Prostate gland (tissue), 2 donors: ENCODE data around the gene NR1I3. TPM values are rescaled to one million over a fixed set of nuclear protein-coding genes. Genes with fewer than 3 reads are reported as not detected.

Source experiments
- DNase-seq: peaks from one replicate; pipeline ENCODE4 v3.0.0-alpha.2; 2019; ENCODE audit warnings: low spot score
- H3K27ac ChIP-seq, 2 donors: fragments of 200-600 bp; sonication (generic); 2 replicates each; pipeline ENCODE4 v1.5.1; 2017 to 2019
- H3K27me3 ChIP-seq: fragments of 200-600 bp; sonication (generic); replicated peaks from 2 replicates; pipeline ENCODE4 v1.5.1; 2019; ENCODE audit not compliant: insufficient read depth
- H3K36me3 ChIP-seq, 2 donors: fragments of 200-600 bp; sonication (generic); 1 replicate in 1 of 2; 2 replicates in 1 of 2; pipeline versions ENCODE4 v1.5.1 to v1.8.1; 2017 to 2019
- H3K4me1 ChIP-seq: fragments of 200-600 bp; sonication (generic); replicated peaks from 2 replicates; pipeline ENCODE4 v1.5.1; 2019
- H3K4me3 ChIP-seq, 2 donors: fragments of 200-600 bp; sonication (generic); 2 replicates each; pipeline ENCODE4 v1.5.1; 2017 to 2019
- H3K9me3 ChIP-seq: fragments of 200-600 bp; sonication (generic); 2 replicates; pipeline ENCODE4 v1.5.1; 2017
- CTCF ChIP-seq, 4 experiments: fragments of 200-600 bp in 2 of 4; fragments of 450-650 bp in 2 of 4; sonication (generic) in 2 of 4; IDR thresholded peaks; 1 replicate in 3 of 4; 2 replicates in 1 of 4; pipeline ENCODE4 v1.5.1; 2016 to 2019; ENCODE audit warnings: antibody characterized with exemption in 4 of 4, mild to moderate bottlenecking in 2 of 4, moderate library complexity in 2 of 4
- POLR2A ChIP-seq: fragments of 450-650 bp; IDR thresholded peaks from one replicate; pipeline ENCODE4 v1.6.1; 2016; ENCODE audit warnings: antibody characterized with exemption, mild to moderate bottlenecking
- POLR2AphosphoS5 ChIP-seq: sonication (generic); formaldehyde crosslinking; IDR thresholded peaks from one replicate; pipeline ENCODE4 v1.6.1; 2017; ENCODE audit warnings: antibody characterized with exemption
- WGBS: methylation state at CpG from one replicate; pipeline ENCODE4 v1.1.5; 2018; 5-methylcytosine and 5-hydroxymethylcytosine counted together
- intact Hi-C: fragments of 100-400 bp; cut with DNase I; formaldehyde crosslinking; loops from one replicate; pipeline ENCODE4 v1.14.2; 2022
- total RNA-seq, 2 donors: library from RNA; depleted of rRNA; stranded (reverse); fragments of >200 nt; gene quantifications; one replicate each; pipeline ENCODE4 v1.1.0, GENCODE V29; 2016

NR1I3 gene
- total RNA-seq, 2 donors from 2014 or later = not detected

GRCh38 chr1:161185732-161186311 lies 52.2 kb downstream of the NR1I3 start:
- Histone ChIP-seq H3K27ac (no peak overlapping the region), H3K9me3 (no peaks in the 10 kb centered on the region), H3K27me3 (no peaks in the 10 kb centered on the region), H3K36me3 (no peaks in the 10 kb centered on the region), H3K4me3 (no peak overlapping the region), H3K4me1 (no peaks in the 10 kb centered on the region)
- no peak for TF ChIP-seq POLR2AphosphoS5
- no peak for TF ChIP-seq POLR2A
- TF ChIP-seq CTCF (IDR thresholded peaks at IDR 0.05) = no peak
- intact Hi-C loops = no loop called here
- 61% methylated on average over 2 of the region's 2 CpGs for WGBS
- DNase-seq = no peak

GRCh38 chr1:161185282-161185682 lies 52.7 kb downstream of the NR1I3 start:
- Histone ChIP-seq H3K27ac (no peak overlapping the region), H3K27me3 (no peaks in the 10 kb centered on the region), H3K36me3 (no peaks in the 10 kb centered on the region), H3K4me1 (no peaks in the 10 kb centered on the region), H3K4me3 (no peak overlapping the region), H3K9me3 (no peaks in the 10 kb centered on the region)
- DNase-seq = no peak
- intact Hi-C loops = no loop called here
- 13% methylated on average over 3 of the region's 3 CpGs for WGBS
- TF ChIP-seq POLR2A (no peak), POLR2AphosphoS5 (peak; percentile 22), CTCF (IDR thresholded peaks at IDR 0.05) (no peak)

GRCh38 chr1:161182214-161182613 lies 55.8 kb downstream of the NR1I3 start:
- TF ChIP-seq POLR2AphosphoS5 = no peak
- TF ChIP-seq CTCF (IDR thresholded peaks at IDR 0.05) = no peak
- no peak for TF ChIP-seq POLR2A
- Histone ChIP-seq H3K4me1 (no peaks in the 10 kb centered on the region), H3K4me3 (no peak overlapping the region), H3K27me3 (no peaks in the 10 kb centered on the region), H3K36me3 (no peaks in the 10 kb centered on the region), H3K9me3 (no peaks in the 10 kb centered on the region), H3K27ac (no peak overlapping the region)
- intact Hi-C loops = no loop called here
- WGBS = 96% methylated on average over 1 of the region's 1 CpG
- DNase-seq = no peak

GRCh38 chr1:161180639-161181038 lies 57.4 kb downstream of the NR1I3 start:
- Histone ChIP-seq H3K36me3 (no peaks in the 10 kb centered on the region), H3K27me3 (no peaks in the 10 kb centered on the region), H3K4me1 (no peaks in the 10 kb centered on the region), H3K27ac (no peak overlapping the region), H3K4me3 (no peak overlapping the region), H3K9me3 (no peaks in the 10 kb centered on the region)
- TF ChIP-seq CTCF (IDR thresholded peaks at IDR 0.05) (peak in 1 of 4 experiments; percentile 12), POLR2AphosphoS5 (no peak)
- WGBS = 68% methylated on average over 1 of the region's 1 CpG
- DNase-seq = no peak
- intact Hi-C loops = no loop called here

- intact Hi-C loops = no loop called here
- no peak for TF ChIP-seq POLR2A
- TF ChIP-seq CTCF (IDR thresholded peaks at IDR 0.05) = no peak
- no peak for TF ChIP-seq POLR2AphosphoS5
- no peak overlapping the region for H3K4me3 ChIP-seq
- H3K9me3 ChIP-seq = no peaks in the 10 kb centered on the region
- H3K36me3 ChIP-seq = no peaks in the 10 kb centered on the region
- H3K27me3 ChIP-seq = no peaks in the 10 kb centered on the region
- WGBS = 65% methylated on average over 3 of the region's 3 CpGs
- no peaks in the 10 kb centered on the region for H3K4me1 ChIP-seq
- no peak for DNase-seq
- H3K27ac ChIP-seq = no peak overlapping the region
These were observed 58.3 kb downstream of the NR1I3 start for GRCh38 chr1:161179698-161180097.
